22Rv1 (cell line): ENCODE data around the gene RCAN2.

Experiments used
- CTCF ChIP-seq: fragments of 450-650 bp; IDR thresholded peaks from 2 replicates; pipeline ENCODE4 v1.5.1; 2017; ENCODE audit warnings: mild to moderate bottlenecking
- ZFX ChIP-seq: fragments of 450-650 bp; IDR thresholded peaks from 2 replicates; pipeline ENCODE4 v1.6.1; 2017; ENCODE audit warnings: antibody characterized with exemption, borderline replicate concordance

- TF ChIP-seq CTCF, result no peak
- TF ChIP-seq ZFX, result no peak
Measured at GRCh38 chr6:46444772-46445454, 46.3 kb downstream of the RCAN2 start.
